Upper lobe of right lung (tissue), 1 donor: Measurements from ENCODE around the gene RRP8. TPM values are rescaled to one million over a fixed set of nuclear protein-coding genes. Genes with fewer than 3 reads are reported as not detected.

ENCODE experiments used
- ATAC-seq: fragments of 200-7000 bp; cut with Tn5 transposase; one replicate; pipeline ENCODE4 v1.9.1; 2020; ENCODE audit warnings: mild to moderate bottlenecking, moderate library complexity
- DNase-seq: peaks from one replicate; pipeline ENCODE4 v3.0.0-alpha.2; 2020
- H3K27ac ChIP-seq: fragments of 200-600 bp; one replicate; pipeline ENCODE4 v1.8.0; 2022
- H3K27me3 ChIP-seq: fragments of 200-600 bp; one replicate; pipeline ENCODE4 v1.8.0; 2022; ENCODE audit warnings: mild to moderate bottlenecking
- H3K36me3 ChIP-seq: fragments of 200-600 bp; one replicate; pipeline ENCODE4 v1.8.0; 2022
- H3K4me1 ChIP-seq: fragments of 200-600 bp; one replicate; pipeline ENCODE4 v1.8.0; 2022
- H3K4me3 ChIP-seq: fragments of 200-600 bp; one replicate; pipeline ENCODE4 v1.8.0; 2022; ENCODE audit warnings: mild to moderate bottlenecking
- H3K9me3 ChIP-seq: fragments of 200-600 bp; one replicate; pipeline ENCODE4 v1.8.0; 2022
- CTCF ChIP-seq: fragments of 200-600 bp; IDR thresholded peaks from one replicate; pipeline ENCODE4 v1.8.0; 2022; ENCODE audit warnings: antibody characterized with exemption
- intact Hi-C: fragments of 100-400 bp; cut with DNase I; formaldehyde crosslinking; loops from one replicate; pipeline ENCODE4 v1.11.0; 2022
- total RNA-seq: library from RNA; stranded (reverse); fragmentation: NEBNext Ultra II Directional; extraction: Animal tissue kit (Norgen Biotek cat#: 25700); gene quantifications from one replicate; pipeline ENCODE4 v1.2.1, GENCODE V29; 2021
- donor health status: DM: no; HTN: yes; CAD: no; lungs with severe emphysema.

The RRP8 gene
- total RNA-seq, 1 donor from 2014 or later: 17.9 TPM

GRCh38 chr11:6622261-6623171 lies 19.1 kb upstream of the RRP8 start:
- Histone ChIP-seq H3K27ac (no peak overlapping the region), H3K4me3 (no peak overlapping the region), H3K4me1 (peaks cover 5% of the 10 kb centered on the region), H3K36me3 (no peaks in the 10 kb centered on the region), H3K27me3 (no peaks in the 10 kb centered on the region), H3K9me3 (no peaks in the 10 kb centered on the region)
- intact Hi-C loops: no loop called here
- no peak for TF ChIP-seq CTCF
- no peak for DNase-seq
- ATAC-seq: no peak

- DNase-seq (no peak), ATAC-seq (no peak)
- no peak overlapping the region for H3K27ac ChIP-seq
- no peak for TF ChIP-seq CTCF
- no peaks in the 10 kb centered on the region for H3K9me3 ChIP-seq
- H3K4me3 ChIP-seq: no peak overlapping the region
- intact Hi-C loops: no loop called here
- peaks cover 9% of the 10 kb centered on the region for H3K4me1 ChIP-seq
- no peaks in the 10 kb centered on the region for H3K27me3 ChIP-seq
- H3K36me3 ChIP-seq: peaks cover 3% of the 10 kb centered on the region
Observed at GRCh38 chr11:6621711-6622211, 18.3 kb upstream of the RRP8 start.

GRCh38 chr11:6620636-6621035 lies 17.2 kb upstream of the RRP8 start:
- no peak for TF ChIP-seq CTCF
- H3K4me3 ChIP-seq: no peak overlapping the region
- no peak for ATAC-seq
- H3K36me3 ChIP-seq: peaks cover 14% of the 10 kb centered on the region
- DNase-seq: no peak
- no peaks in the 10 kb centered on the region for H3K27me3 ChIP-seq
- peaks cover 9% of the 10 kb centered on the region for H3K4me1 ChIP-seq
- H3K27ac ChIP-seq: no peak overlapping the region
- H3K9me3 ChIP-seq: no peaks in the 10 kb centered on the region
- intact Hi-C loops: no loop called here

- H3K27me3 ChIP-seq: no peaks in the 10 kb centered on the region
- H3K9me3 ChIP-seq: no peaks in the 10 kb centered on the region
- peaks cover 9% of the 10 kb centered on the region for H3K4me1 ChIP-seq
- ATAC-seq: peak; percentile 95
- H3K4me3 ChIP-seq: peak within 1 kb of the TSS; percentile 78
- peaks cover 27% of the 10 kb centered on the region for H3K36me3 ChIP-seq
- H3K27ac ChIP-seq: peak within 1 kb of the TSS; percentile 87
- intact Hi-C loops: no loop called here
- no peak for TF ChIP-seq CTCF
- DNase-seq: peak; percentile 90
Observed at GRCh38 chr11:6619004-6619745, 15.8 kb upstream of the RRP8 start, which contains the start of gene TPP1. TSS of gene TPP1 (minus strand) at chr11:6619422. CDS start at chr11:6619400, 22 bp downstream.

- peak overlapping the region; percentile 78 for H3K4me3 ChIP-seq
- no peak for TF ChIP-seq CTCF
- peak; percentile 33 for ATAC-seq
- peak; percentile 65 for DNase-seq
- H3K4me1 ChIP-seq: peaks cover 9% of the 10 kb centered on the region
- H3K27me3 ChIP-seq: no peaks in the 10 kb centered on the region
- intact Hi-C loops: no loop called here
- H3K36me3 ChIP-seq: peaks cover 30% of the 10 kb centered on the region
- peak overlapping the region; percentile 87 for H3K27ac ChIP-seq
- H3K9me3 ChIP-seq: no peaks in the 10 kb centered on the region
Observed at GRCh38 chr11:6618117-6619003, 14.9 kb upstream of the RRP8 start.
